ENCODE results near the gene A1BG. TPM values are rescaled to one million over a fixed set of nuclear protein-coding genes. Genes with fewer than 3 reads are reported as not detected.
A peak's percentile ranks its signal among the peaks of the same experiment; 100 is the strongest.

The A1BG gene
- total RNA-seq, 2 experiments from 2014 or later, result 2.9 to 4.7 TPM

DNA sequence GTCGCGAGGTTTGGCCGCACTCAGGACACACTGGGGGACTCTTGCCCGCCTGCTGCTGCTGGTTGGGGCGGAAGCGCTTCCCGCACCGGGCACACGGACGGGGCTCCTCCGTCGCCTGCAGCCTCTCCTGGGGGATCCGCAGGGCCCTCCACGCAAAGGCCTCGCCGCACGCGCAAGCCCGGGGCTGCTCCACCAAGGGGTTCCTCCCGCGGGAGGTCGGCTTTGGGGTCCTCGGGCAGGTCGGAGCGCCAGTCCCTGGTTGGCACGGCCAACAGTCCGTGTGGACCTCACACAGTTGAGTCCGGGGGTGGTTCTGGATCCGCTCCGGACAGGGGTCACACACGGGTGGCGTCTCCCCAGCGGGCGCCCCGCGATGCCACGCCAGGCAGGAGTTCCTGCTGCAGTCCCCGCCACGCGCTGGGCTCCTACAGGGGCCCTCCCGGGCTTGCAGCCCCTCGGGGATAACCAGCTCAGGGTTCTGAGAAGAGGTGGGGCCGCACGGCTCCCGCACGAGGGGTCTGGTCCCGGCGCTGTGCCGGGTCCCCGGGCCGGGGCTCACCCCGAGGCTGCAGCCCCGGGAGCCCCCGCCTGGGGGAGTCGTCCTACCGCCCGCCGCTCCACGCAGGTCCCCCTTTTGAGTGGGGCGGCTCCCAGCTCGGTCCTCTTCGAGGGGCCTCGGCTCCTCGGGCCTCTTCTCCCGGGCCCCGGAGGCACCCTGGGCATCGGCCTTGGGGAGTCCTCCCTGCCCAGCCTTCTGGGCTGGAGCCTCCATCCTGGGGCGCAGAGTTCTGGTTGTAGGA is 15.5 kb upstream of the A1BG start:
- Mint-ChIP-seq H3K4me3 (no peak overlapping the region), H3K9me3 (ENCODE audit: low read depth) (no peaks in the 10 kb centered on the region), H3K36me3 (ENCODE audit: low read depth) (no peaks in the 10 kb centered on the region), H3K27ac (no peak overlapping the region), H3K4me1 (no peaks in the 10 kb centered on the region), H3K27me3 (no peaks in the 10 kb centered on the region)
- POLR2A ChIA-PET, result no interaction called here
- CTCF ChIA-PET, result no interaction called here
- intact Hi-C loops (cut with DNase I, micrococcal nuclease), result no loop called here
- ATAC-seq, result no peak
- no peak for DNase-seq

DNA sequence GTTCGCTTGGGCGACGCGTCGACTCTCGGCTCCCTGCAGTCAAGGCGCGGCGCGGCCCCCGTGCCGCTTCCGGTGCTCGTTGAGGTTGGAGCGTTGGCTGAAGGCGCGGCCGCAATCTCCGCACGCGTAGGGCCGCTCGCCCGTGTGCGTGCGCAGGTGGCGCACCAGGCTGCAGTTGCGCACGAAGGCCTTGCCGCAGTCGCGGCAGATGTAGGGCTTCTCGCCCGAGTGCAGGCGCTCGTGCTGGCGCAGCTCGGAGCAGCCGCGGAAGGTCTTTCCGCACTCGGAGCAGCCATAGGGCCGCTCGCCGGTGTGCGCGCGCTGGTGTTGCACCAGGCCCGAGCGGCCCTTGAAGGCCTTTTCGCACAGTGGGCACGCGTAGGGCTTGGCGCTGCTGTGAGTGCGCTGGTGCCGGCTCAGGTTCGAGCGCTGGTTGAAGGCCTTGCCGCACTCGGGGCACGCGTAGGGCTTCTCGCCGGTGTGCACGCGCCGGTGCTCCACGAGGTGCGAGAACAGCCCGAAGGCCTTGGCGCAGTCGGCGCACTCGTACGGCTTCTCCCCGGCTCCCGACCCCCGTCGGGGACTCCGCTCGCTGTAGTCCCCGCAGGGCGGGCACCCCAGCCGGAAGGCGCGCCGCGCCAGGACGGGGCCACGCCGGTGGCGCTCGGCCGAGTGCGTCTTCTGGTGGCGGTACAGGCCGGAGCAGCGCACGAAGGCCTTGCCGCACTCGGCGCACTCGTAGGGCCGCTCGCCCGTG is 14.6 kb upstream of the A1BG start:
- Mint-ChIP-seq H3K9me3 (ENCODE audit: low read depth) (no peaks in the 10 kb centered on the region), H3K4me3 (no peak overlapping the region), H3K27ac (no peak overlapping the region), H3K4me1 (peaks cover 2% of the 10 kb centered on the region), H3K36me3 (ENCODE audit: low read depth) (no peaks in the 10 kb centered on the region), H3K27me3 (no peaks in the 10 kb centered on the region)
- ATAC-seq (no peak), DNase-seq (no peak)
- CTCF ChIA-PET, result no interaction called here
- POLR2A ChIA-PET, result no interaction called here
- intact Hi-C loops (cut with DNase I, micrococcal nuclease), result no loop called here

DNA sequence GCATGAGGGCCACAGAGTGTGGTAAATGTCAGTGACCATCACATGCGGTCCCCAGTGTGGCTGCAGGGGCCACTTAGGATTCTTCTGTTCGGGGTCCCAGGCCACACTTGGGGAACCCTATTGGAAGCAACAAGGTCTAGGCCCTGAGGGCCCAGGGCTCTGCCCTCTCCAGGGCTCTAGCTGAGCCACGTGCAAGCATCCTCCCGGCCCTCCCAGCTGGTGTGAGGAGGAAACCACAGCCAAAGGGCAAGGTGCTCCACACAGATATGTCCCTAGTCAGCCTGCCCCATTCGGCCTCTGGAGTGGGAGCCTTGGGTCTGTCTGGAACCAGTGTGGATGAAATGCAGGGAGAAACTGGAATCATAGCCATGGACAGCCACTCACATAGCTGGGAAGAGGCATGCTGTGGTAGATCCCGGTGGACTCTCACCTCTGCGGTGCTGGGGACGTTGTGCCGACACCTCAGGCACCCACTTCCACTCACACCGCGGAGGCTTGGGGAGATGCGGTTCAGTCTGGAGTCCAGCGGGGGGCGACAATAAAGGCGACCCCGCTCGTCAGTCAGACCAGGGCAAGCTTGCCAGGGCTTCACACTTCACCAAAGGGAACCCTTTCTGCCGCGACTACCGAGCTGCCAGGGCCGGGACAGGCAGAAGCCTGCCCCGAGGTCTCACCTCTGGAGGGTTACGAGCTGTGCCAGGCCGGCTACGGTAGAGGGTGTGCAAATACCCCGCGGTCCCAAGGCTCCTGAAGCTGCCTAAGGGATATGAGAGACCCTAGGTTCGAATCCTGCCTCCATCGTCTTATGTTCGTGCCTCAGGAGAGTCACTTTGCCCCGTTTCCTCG is 13.5 kb upstream of the A1BG start:
- Mint-ChIP-seq H3K9me3 (ENCODE audit: low read depth) (no peaks in the 10 kb centered on the region), H3K4me3 (no peak overlapping the region), H3K4me1 (peaks cover 5% of the 10 kb centered on the region), H3K27me3 (no peaks in the 10 kb centered on the region), H3K27ac (no peak overlapping the region), H3K36me3 (ENCODE audit: low read depth) (peaks cover 1% of the 10 kb centered on the region)
- ATAC-seq (no peak), DNase-seq (no peak)
- intact Hi-C loops (cut with DNase I, micrococcal nuclease), result no loop called here
- POLR2A ChIA-PET, result no interaction called here
- CTCF ChIA-PET, result no interaction called here

DNA sequence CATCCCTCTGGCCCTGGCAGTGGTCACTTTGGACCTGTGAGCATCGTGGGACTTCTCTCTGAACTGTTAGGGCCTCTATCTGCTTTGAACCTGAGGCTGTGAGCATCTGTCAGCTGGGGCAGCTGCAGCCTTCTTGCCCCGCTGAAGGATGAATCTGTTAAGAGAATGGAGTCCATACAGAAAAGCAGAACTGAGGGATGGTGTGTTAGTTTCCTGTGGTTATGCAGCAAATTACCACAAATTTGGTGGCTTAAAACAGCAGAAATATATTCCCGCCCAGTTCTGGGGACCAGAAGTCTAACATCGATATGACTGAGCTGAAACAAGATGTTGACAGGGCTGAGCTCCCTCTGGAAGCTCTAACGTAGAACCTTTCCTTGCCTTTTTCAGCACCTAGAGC is 10.9 kb upstream of the A1BG start:
- Mint-ChIP-seq H3K27ac (no peak overlapping the region), H3K4me3 (no peak overlapping the region), H3K27me3 (no peaks in the 10 kb centered on the region), H3K9me3 (ENCODE audit: low read depth) (no peaks in the 10 kb centered on the region), H3K4me1 (peaks cover 7% of the 10 kb centered on the region), H3K36me3 (ENCODE audit: low read depth) (peaks cover 3% of the 10 kb centered on the region)
- ChIA-PET CTCF (interaction anchor here (0.6 to 1.1 kb wide), 2 partner anchors 10 to 145 kb away, joined by 3 read pairs; no protein-coding TSS in a partner anchor), POLR2A (interaction anchor here (0.5 kb wide), 1 partner anchor 19 kb away, joined by 3 read pairs; no protein-coding TSS in a partner anchor)
- ATAC-seq (no peak), DNase-seq (no peak)
- intact Hi-C loops (cut with DNase I, micrococcal nuclease), result no loop called here

DNA sequence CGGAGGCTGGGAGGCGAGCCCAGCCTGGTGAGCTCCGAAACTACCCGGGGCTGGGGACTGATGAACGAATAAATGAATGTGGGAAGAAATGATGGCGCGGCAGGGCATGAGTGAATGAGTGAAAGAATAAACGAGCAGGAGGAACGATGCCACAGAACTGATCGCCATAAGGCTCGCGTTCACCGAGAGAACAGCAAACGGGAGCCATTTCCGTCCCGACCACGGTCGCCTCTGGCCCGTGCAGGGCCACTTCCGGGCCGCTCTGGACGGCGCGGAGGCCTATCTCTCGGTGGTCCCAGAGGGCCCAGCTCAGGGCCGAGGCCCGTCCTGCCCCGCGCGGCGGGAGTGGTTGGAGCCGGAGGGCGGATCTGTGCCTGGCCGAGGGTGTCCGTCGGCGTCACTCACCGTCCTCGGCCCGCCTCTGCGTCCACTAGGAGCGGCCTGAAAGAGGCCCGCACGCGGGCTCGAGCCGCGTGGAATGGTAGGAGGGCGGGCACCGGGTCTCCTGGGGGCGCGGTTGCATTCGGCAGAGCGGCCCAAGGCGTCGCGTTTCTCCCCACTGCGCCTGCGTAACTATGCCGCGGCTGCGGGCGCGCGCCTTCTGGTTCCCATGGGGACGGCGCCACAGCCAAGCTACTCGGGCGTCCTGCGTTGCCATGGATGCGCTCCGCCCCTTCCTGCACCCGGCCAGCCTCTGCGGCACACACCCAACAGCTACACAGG is 9.1 kb upstream of the A1BG start, which contains the start of gene ZNF497:
ZNF497 (minus strand) TSS at position 480 of the 723 bp plus-strand sequence. CDS start 5,116 bp downstream, outside the sequence.
- ChIA-PET POLR2A (interaction anchor here (0.6 to 1.3 kb wide), 6 partner anchors 8 to 181 kb away, joined by 3 to 6 read pairs (median 3); partner anchors contain the start of gene TRIM28), CTCF (interaction anchor here (0.6 to 2.1 kb wide), 6 partner anchors 15 to 181 kb away, joined by 3 to 15 read pairs (median 4); partner anchors contain the start of genes TRIM28 and ZNF584)
- H3K27me3 Mint-ChIP-seq, result no peaks in the 10 kb centered on the region
- H3K36me3 Mint-ChIP-seq (ENCODE audit: low read depth), result peaks cover 3% of the 10 kb centered on the region
- ATAC-seq, result peak; percentile 94
- peak within 1 kb of the TSS; percentile 93 for H3K27ac Mint-ChIP-seq
- peak; percentile 99 for DNase-seq
- no peaks in the 10 kb centered on the region for H3K9me3 Mint-ChIP-seq (ENCODE audit: low read depth)
- peaks cover 7% of the 10 kb centered on the region for H3K4me1 Mint-ChIP-seq
- H3K4me3 Mint-ChIP-seq, result peak within 1 kb of the TSS; percentile 86
- intact Hi-C loops (cut with DNase I, micrococcal nuclease), result loop anchor here (1.0 to 2.0 kb wide), 16 partner anchors 15 to 157 kb away; partner anchors contain the start of genes ERVK3-1 (in 1 of the 2), ZBTB45 (in 1 of the 2), ZNF132 (in 1 of the 2) and ZNF324B (in 1 of the 2)

DNA sequence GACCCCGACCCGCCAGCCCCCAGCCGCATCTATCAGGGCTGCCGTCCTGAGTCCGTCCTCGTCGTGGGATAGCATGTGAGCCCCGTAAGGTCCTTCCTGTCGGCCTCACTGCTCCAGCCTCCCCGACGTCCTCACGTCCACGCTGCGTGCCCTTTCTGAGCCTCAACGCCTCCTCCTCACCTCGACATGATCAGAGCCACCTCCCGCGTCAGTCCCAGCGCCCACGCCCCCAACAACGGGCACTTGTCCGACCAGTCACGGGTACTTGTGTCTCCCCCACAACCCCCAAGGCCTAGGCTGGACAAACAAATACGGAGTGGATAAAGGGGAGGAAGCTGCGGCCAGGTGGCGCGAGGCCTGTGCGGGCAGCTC is 8.6 kb upstream of the A1BG start:
- Mint-ChIP-seq H3K36me3 (ENCODE audit: low read depth) (peaks cover 3% of the 10 kb centered on the region), H3K4me1 (peaks cover 9% of the 10 kb centered on the region), H3K27me3 (no peaks in the 10 kb centered on the region), H3K4me3 (peak overlapping the region; percentile 86), H3K9me3 (ENCODE audit: low read depth) (no peaks in the 10 kb centered on the region), H3K27ac (peak overlapping the region; percentile 93)
- POLR2A ChIA-PET, result interaction anchor here (1.3 kb wide), 1 partner anchor 24 kb away, joined by 3 read pairs; no protein-coding TSS in a partner anchor
- DNase-seq, result peak; percentile 70
- intact Hi-C loops (cut with DNase I, micrococcal nuclease), result loop anchor here (1.0 to 2.0 kb wide), 16 partner anchors 15 to 157 kb away; partner anchors contain the start of genes ERVK3-1 (in 1 of the 2), ZBTB45 (in 1 of the 2), ZNF132 (in 1 of the 2) and ZNF324B (in 1 of the 2)
- CTCF ChIA-PET, result interaction anchor here (1.2 to 2.1 kb wide), 2 partner anchors 14 to 47 kb away, joined by 4 to 15 read pairs; partner anchors contain the start of gene ZNF584
- peak; percentile 17 for ATAC-seq

DNA sequence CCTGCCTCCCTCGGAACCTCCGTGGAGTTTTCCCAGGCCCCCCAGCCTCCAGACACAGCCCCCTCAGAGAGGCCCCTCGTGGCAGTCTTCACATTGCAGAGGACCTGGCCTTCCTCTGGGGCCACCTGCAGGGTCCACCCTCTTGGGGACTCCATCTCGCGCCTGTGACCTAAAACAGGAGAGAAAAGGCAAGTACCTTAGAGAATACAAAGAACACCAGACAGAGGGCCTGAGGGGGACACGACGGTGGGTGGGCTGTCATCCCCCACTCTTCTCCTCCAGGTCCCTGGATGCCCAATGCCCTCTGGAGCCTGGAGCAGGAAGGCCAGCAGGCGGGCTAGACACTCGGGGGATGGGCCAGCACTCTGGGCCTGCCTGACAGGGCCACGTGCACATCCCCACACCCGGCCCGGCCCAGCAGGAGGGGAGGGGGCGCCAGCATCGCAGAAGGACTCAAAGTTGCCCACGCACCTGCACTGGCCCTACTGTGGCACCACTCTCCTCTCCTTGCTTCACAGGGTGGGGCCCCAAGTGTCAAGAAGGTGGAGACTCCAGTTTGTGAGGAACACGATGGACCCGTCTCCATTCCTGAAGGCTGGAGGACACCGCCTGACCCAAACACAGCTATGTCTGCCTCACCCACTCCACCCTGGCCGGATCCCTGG is 4.3 kb upstream of the A1BG start:
- ChIA-PET POLR2A (no interaction called here), CTCF (no interaction called here)
- H3K4me1 Mint-ChIP-seq, result peaks cover 13% of the 10 kb centered on the region
- no peak for ATAC-seq
- intact Hi-C loops (cut with DNase I, micrococcal nuclease), result no loop called here
- H3K27ac Mint-ChIP-seq, result no peak overlapping the region
- no peaks in the 10 kb centered on the region for H3K9me3 Mint-ChIP-seq (ENCODE audit: low read depth)
- peaks cover 3% of the 10 kb centered on the region for H3K36me3 Mint-ChIP-seq (ENCODE audit: low read depth)
- no peak overlapping the region for H3K4me3 Mint-ChIP-seq
- no peaks in the 10 kb centered on the region for H3K27me3 Mint-ChIP-seq
- no peak for DNase-seq

DNA sequence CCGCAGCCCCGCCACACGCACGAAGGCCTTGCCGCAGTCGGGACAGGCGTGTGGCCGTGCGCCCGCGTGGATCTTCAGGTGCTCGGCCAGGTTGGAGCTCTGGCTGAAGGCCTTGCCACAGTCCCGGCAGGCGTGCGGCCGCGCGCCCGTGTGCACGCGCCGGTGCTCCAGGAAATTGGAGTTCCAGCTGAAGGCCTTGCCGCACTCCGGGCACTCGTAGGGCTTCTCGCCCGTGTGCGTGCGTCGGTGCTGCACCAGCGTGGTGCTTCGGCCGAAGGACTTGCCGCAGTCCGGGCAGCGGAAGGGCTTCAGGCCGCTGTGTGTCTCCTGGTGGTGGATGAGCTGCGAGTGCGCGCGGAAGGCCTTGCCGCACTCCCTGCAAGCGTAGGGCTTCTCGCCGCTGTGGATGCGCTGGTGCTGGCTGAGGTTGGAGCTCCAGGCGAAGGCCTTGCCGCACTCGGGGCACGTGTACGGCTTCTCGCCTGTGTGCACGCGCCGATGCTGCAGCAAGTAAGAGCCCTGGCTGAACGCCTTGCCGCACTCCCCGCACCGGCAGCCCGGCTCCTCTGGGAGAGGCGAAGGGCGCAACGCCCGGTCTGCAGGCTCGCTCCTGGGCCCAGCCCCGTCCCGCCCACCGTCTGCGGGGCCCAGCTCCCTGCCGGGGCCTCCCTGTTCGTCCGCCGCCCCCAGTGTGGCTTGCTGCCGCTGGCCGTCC is 3.6 kb upstream of the A1BG start:
- DNase-seq (no peak), ATAC-seq (no peak)
- Mint-ChIP-seq H3K27me3 (no peaks in the 10 kb centered on the region), H3K36me3 (ENCODE audit: low read depth) (peaks cover 4% of the 10 kb centered on the region), H3K4me1 (peaks cover 12% of the 10 kb centered on the region), H3K4me3 (no peak overlapping the region), H3K9me3 (ENCODE audit: low read depth) (no peaks in the 10 kb centered on the region), H3K27ac (no peak overlapping the region)
- intact Hi-C loops (cut with DNase I, micrococcal nuclease), result no loop called here
- CTCF ChIA-PET, result no interaction called here
- POLR2A ChIA-PET, result no interaction called here

DNA sequence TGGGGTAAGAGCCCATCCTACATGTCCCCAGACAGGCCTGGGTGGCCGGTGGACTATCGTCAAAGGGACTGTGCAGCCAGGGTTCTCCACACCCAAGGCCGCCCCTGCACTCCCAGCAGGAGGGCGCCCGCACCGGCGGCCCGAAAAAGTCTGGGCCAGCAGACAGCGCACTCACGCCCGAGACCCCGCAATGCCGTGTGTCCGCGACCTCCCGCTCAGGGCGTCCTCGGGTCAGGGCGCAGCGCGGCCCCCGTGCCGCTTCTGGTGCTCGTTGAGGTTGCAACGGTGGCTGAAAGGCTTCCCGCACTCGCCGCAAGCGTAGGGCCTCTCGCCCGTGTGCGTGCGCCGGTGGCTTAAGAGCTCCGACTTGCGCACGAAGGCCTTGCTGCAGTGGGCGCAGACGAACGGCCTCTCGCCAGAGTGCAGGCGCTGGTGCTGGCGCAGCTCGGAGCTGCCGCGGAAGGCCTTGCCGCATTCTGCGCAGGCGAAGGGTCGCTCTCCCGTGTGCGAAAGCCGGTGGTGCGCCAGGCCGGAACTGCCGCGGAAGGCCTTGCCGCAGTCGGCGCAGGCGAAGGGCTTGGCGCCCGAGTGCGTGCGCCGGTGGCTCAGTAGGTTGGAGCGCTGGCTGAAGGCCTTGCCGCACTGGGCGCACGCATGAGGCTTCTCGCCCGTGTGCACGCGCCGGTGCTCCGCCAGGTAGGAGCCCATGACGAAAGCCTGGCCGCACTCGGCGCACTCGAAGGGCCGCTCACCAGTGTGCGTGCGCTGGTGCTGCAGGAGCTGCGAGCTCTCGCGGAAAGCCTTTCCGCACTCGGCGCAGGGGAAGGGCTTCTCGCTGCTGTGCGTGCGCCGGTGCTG is 2.8 kb upstream of the A1BG start:
- peak; percentile 59 for DNase-seq
- ChIA-PET POLR2A (interaction anchor here (0.6 kb wide), 1 partner anchor 137 kb away, joined by 3 read pairs; no protein-coding TSS in a partner anchor), CTCF (no interaction called here)
- no peaks in the 10 kb centered on the region for H3K27me3 Mint-ChIP-seq
- no peak overlapping the region for H3K4me3 Mint-ChIP-seq
- H3K27ac Mint-ChIP-seq, result no peak overlapping the region
- intact Hi-C loops (cut with DNase I, micrococcal nuclease), result no loop called here
- H3K9me3 Mint-ChIP-seq (ENCODE audit: low read depth), result no peaks in the 10 kb centered on the region
- H3K4me1 Mint-ChIP-seq, result peaks cover 9% of the 10 kb centered on the region
- H3K36me3 Mint-ChIP-seq (ENCODE audit: low read depth), result peaks cover 2% of the 10 kb centered on the region
- ATAC-seq, result peak; percentile 59

Data from activated CD4-positive, alpha-beta T cell treated with anti-CD3 and anti-CD28 coated beads for 36 hours (primary cell).